HepG2 (cell line): ENCODE results near the gene XPOT. TPM values are rescaled to one million over a fixed set of nuclear protein-coding genes. Genes with fewer than 3 reads are reported as not detected.
A peak's percentile ranks its signal among the peaks of the same experiment; 100 is the strongest.

ENCODE experiments used
- GZF1 ChIP-seq: sonication (generic); formaldehyde crosslinking; IDR thresholded peaks from 2 replicates; pipeline ENCODE4 v1.5.1; 2020; ENCODE audit warnings: mild to moderate bottlenecking, missing genetic modification reagents
- NRL ChIP-seq: sonication (generic); formaldehyde crosslinking; IDR thresholded peaks from 2 replicates; pipeline ENCODE4 v1.5.0; 2020; ENCODE audit warnings: missing genetic modification reagents, mild to moderate bottlenecking, moderate library complexity, borderline replicate concordance
- SP2 ChIP-seq: sonication (generic); formaldehyde crosslinking; IDR thresholded peaks from 2 replicates; pipeline ENCODE4 v1.5.1; 2020; ENCODE audit warnings: mild to moderate bottlenecking, missing genetic modification reagents
- ZNF546 ChIP-seq: sonication (generic); formaldehyde crosslinking; conservative IDR thresholded peaks from 2 replicates; pipeline ENCODE4 v1.8.1; 2023; ENCODE audit warnings: mild to moderate bottlenecking, missing genetic modification reagents
- ZNF772 ChIP-seq: sonication (generic); formaldehyde crosslinking; IDR thresholded peaks from 2 replicates; pipeline ENCODE4 v1.5.0; 2020; ENCODE audit warnings: mild to moderate bottlenecking, missing genetic modification reagents
- polyA plus RNA-seq, 8 experiments: library from polyadenylated mRNA; depleted of rRNA in 3 of 8; stranded (reverse) in 7 of 8; unstranded in 1 of 8; fragments of >200 nt; fragmentation: Illumina TruSeq in 4 of 8; extraction: Trizol in 4 of 8; gene quantifications; 2 replicates each; pipeline versions ENCODE4 v1.2.1 to v1.2.3, GENCODE V29; 2011 to 2016; ENCODE audit warnings: low read depth in 4 of 8, missing spikeins in 1 of 8, mixed read lengths in 1 of 8; ENCODE audit not compliant: insufficient read depth in 1 of 8
- total RNA-seq, 5 experiments: library from RNA; depleted of rRNA; stranded (reverse); fragments of >200 nt; fragmentation: Illumina TruSeq; extraction: Trizol; gene quantifications; 2 replicates each; pipeline ENCODE4 v1.2.3, GENCODE V29; 2016; ENCODE audit warnings: low read depth in 1 of 5
- TF ChIP-seq, protein P1 (sequence below): sonication (generic); formaldehyde crosslinking; IDR thresholded peaks from 2 replicates; pipeline ENCODE4 v1.4.0; 2020; ENCODE audit warnings: mild to moderate bottlenecking, missing genetic modification reagents
- TF ChIP-seq, protein P2 (sequence below): sonication (generic); formaldehyde crosslinking; IDR thresholded peaks from 2 replicates; pipeline ENCODE4 v1.9.0; 2021; ENCODE audit warnings: mild to moderate bottlenecking, missing genetic modification reagents
- TF ChIP-seq, protein P3 (sequence below): sonication (generic); IDR thresholded peaks from 2 replicates; pipeline ENCODE4 v1.6.1; 2016; ENCODE audit warnings: low read depth, borderline replicate concordance
- TF ChIP-seq, protein P4 (sequence below): sonication (generic); formaldehyde crosslinking; IDR thresholded peaks from 2 replicates; pipeline ENCODE4 v1.5.1; 2020; ENCODE audit warnings: mild to moderate bottlenecking, missing genetic modification reagents, moderate library complexity

XPOT gene
- total and polyA plus RNA-seq, 2 of the 13 experiments (the other 11 are each of a cell fraction or from before 2014, with no cell fraction given): 93.8 to 102 TPM

- TF ChIP-seq, protein P1, sequence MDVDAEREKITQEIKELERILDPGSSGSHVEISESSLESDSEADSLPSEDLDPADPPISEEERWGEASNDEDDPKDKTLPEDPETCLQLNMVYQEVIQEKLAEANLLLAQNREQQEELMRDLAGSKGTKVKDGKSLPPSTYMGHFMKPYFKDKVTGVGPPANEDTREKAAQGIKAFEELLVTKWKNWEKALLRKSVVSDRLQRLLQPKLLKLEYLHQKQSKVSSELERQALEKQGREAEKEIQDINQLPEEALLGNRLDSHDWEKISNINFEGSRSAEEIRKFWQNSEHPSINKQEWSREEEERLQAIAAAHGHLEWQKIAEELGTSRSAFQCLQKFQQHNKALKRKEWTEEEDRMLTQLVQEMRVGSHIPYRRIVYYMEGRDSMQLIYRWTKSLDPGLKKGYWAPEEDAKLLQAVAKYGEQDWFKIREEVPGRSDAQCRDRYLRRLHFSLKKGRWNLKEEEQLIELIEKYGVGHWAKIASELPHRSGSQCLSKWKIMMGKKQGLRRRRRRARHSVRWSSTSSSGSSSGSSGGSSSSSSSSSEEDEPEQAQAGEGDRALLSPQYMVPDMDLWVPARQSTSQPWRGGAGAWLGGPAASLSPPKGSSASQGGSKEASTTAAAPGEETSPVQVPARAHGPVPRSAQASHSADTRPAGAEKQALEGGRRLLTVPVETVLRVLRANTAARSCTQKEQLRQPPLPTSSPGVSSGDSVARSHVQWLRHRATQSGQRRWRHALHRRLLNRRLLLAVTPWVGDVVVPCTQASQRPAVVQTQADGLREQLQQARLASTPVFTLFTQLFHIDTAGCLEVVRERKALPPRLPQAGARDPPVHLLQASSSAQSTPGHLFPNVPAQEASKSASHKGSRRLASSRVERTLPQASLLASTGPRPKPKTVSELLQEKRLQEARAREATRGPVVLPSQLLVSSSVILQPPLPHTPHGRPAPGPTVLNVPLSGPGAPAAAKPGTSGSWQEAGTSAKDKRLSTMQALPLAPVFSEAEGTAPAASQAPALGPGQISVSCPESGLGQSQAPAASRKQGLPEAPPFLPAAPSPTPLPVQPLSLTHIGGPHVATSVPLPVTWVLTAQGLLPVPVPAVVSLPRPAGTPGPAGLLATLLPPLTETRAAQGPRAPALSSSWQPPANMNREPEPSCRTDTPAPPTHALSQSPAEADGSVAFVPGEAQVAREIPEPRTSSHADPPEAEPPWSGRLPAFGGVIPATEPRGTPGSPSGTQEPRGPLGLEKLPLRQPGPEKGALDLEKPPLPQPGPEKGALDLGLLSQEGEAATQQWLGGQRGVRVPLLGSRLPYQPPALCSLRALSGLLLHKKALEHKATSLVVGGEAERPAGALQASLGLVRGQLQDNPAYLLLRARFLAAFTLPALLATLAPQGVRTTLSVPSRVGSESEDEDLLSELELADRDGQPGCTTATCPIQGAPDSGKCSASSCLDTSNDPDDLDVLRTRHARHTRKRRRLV: no peak
- TF ChIP-seq, protein P2, sequence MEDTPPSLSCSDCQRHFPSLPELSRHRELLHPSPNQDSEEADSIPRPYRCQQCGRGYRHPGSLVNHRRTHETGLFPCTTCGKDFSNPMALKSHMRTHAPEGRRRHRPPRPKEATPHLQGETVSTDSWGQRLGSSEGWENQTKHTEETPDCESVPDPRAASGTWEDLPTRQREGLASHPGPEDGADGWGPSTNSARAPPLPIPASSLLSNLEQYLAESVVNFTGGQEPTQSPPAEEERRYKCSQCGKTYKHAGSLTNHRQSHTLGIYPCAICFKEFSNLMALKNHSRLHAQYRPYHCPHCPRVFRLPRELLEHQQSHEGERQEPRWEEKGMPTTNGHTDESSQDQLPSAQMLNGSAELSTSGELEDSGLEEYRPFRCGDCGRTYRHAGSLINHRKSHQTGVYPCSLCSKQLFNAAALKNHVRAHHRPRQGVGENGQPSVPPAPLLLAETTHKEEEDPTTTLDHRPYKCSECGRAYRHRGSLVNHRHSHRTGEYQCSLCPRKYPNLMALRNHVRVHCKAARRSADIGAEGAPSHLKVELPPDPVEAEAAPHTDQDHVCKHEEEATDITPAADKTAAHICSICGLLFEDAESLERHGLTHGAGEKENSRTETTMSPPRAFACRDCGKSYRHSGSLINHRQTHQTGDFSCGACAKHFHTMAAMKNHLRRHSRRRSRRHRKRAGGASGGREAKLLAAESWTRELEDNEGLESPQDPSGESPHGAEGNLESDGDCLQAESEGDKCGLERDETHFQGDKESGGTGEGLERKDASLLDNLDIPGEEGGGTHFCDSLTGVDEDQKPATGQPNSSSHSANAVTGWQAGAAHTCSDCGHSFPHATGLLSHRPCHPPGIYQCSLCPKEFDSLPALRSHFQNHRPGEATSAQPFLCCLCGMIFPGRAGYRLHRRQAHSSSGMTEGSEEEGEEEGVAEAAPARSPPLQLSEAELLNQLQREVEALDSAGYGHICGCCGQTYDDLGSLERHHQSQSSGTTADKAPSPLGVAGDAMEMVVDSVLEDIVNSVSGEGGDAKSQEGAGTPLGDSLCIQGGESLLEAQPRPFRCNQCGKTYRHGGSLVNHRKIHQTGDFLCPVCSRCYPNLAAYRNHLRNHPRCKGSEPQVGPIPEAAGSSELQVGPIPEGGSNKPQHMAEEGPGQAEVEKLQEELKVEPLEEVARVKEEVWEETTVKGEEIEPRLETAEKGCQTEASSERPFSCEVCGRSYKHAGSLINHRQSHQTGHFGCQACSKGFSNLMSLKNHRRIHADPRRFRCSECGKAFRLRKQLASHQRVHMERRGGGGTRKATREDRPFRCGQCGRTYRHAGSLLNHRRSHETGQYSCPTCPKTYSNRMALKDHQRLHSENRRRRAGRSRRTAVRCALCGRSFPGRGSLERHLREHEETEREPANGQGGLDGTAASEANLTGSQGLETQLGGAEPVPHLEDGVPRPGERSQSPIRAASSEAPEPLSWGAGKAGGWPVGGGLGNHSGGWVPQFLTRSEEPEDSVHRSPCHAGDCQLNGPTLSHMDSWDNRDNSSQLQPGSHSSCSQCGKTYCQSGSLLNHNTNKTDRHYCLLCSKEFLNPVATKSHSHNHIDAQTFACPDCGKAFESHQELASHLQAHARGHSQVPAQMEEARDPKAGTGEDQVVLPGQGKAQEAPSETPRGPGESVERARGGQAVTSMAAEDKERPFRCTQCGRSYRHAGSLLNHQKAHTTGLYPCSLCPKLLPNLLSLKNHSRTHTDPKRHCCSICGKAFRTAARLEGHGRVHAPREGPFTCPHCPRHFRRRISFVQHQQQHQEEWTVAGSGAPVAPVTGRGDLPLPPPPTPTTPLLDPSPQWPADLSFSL (CRISPR knock-in tag): no peak
- TF ChIP-seq, protein P3, sequence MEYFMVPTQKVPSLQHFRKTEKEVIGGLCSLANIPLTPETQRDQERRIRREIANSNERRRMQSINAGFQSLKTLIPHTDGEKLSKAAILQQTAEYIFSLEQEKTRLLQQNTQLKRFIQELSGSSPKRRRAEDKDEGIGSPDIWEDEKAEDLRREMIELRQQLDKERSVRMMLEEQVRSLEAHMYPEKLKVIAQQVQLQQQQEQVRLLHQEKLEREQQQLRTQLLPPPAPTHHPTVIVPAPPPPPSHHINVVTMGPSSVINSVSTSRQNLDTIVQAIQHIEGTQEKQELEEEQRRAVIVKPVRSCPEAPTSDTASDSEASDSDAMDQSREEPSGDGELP: no peak
- no peak for TF ChIP-seq GZF1 (CRISPR knock-in tag)
- TF ChIP-seq, protein P4, sequence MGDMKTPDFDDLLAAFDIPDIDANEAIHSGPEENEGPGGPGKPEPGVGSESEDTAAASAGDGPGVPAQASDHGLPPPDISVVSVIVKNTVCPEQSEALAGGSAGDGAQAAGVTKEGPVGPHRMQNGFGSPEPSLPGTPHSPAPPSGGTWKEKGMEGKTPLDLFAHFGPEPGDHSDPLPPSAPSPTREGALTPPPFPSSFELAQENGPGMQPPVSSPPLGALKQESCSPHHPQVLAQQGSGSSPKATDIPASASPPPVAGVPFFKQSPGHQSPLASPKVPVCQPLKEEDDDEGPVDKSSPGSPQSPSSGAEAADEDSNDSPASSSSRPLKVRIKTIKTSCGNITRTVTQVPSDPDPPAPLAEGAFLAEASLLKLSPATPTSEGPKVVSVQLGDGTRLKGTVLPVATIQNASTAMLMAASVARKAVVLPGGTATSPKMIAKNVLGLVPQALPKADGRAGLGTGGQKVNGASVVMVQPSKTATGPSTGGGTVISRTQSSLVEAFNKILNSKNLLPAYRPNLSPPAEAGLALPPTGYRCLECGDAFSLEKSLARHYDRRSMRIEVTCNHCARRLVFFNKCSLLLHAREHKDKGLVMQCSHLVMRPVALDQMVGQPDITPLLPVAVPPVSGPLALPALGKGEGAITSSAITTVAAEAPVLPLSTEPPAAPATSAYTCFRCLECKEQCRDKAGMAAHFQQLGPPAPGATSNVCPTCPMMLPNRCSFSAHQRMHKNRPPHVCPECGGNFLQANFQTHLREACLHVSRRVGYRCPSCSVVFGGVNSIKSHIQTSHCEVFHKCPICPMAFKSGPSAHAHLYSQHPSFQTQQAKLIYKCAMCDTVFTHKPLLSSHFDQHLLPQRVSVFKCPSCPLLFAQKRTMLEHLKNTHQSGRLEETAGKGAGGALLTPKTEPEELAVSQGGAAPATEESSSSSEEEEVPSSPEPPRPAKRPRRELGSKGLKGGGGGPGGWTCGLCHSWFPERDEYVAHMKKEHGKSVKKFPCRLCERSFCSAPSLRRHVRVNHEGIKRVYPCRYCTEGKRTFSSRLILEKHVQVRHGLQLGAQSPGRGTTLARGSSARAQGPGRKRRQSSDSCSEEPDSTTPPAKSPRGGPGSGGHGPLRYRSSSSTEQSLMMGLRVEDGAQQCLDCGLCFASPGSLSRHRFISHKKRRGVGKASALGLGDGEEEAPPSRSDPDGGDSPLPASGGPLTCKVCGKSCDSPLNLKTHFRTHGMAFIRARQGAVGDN (CRISPR knock-in tag): peak; percentile 81
- no peak for TF ChIP-seq ZNF772 (CRISPR knock-in tag)
- no peak for TF ChIP-seq ZNF546 (CRISPR knock-in tag)
- TF ChIP-seq NRL (CRISPR knock-in tag): 0 out of 2 replicates have a peak, but pooled peaks have one; percentile 31
- 0 out of 2 replicates have a peak, but pooled peaks have one; percentile 12 for TF ChIP-seq SP2 (CRISPR knock-in tag)
Observed at GRCh38 chr12:64390275-64390851, 13.8 kb upstream of the XPOT start, which contains the start of gene C12orf56 (continued).
